GM21737 (cell line): ENCODE data around the gene GOLGA6L7.
"Not testable (repeated sequence)": the region's sequence is repeated elsewhere in the genome, so short reads cannot be mapped to it uniquely, and the experiment has no call there.

Source experiments
- ATAC-seq: cut with Tn5 transposase; IDR thresholded peaks from one replicate; pipeline ENCODE4 v1.9.1; 2021; ENCODE audit warnings: mild to moderate bottlenecking, moderate library complexity; ENCODE audit not compliant: unreplicated experiment

Gene GOLGA6L7

GRCh38 chr15:28885128-28885629 is 36.7 kb upstream of the GOLGA6L7 start:
- ATAC-seq, result no peak

DNA sequence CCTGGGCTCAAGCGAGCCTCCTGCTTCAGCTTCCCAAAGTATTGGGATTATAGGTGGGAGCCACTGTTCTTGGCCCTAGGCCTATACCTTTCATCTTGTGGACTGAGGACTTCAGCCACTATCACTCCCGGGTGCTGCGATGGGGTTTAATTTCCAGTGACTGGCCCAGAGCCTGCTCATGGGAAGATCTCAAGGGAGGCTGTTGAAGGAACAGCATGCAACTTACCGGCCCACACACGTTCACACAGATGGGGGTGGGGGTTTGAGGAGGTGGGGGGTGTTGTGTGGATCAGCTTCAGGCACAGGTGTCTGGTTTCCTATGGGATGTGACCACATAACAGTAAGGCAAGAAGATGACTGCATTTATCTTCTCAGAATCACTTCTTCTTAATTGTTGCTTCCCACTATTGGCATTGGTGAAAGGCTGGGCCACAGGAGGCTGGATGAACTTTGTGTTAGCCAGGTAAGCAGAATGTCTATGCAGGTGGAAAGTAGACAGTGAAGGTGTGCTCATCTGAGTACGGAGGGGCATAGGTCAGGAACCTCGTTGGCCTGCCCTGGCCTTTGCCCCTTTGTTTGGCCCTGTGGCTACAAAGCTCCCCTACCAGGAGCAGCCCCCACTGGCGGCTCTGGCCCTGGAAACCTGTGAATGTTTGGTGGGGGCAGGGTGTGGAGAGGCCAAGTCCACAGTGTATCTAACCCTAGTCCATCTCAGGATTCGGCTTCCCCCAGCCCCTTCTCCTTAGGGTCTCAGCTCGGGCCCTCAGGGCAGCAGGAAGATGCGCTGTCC is 35.9 kb upstream of the GOLGA6L7 start:
- ATAC-seq, result no peak

- ATAC-seq, result no peak
Observed at GRCh38 chr15:28881600-28881999, 33.2 kb upstream of the GOLGA6L7 start.

- no peak for ATAC-seq
Observed at GRCh38 chr15:28881170-28881569, 32.7 kb upstream of the GOLGA6L7 start.

- no peak for ATAC-seq
Observed at GRCh38 chr15:28880680-28881079, 32.2 kb upstream of the GOLGA6L7 start.

GRCh38 chr15:28879551-28879950 is 31.1 kb upstream of the GOLGA6L7 start:
- no peak for ATAC-seq

GRCh38 chr15:28878209-28878608 is 29.8 kb upstream of the GOLGA6L7 start:
- ATAC-seq, result no peak

- no peak for ATAC-seq
Observed at GRCh38 chr15:28876845-28877185, 28.4 kb upstream of the GOLGA6L7 start.

GRCh38 chr15:28876131-28876844 is 27.8 kb upstream of the GOLGA6L7 start:
- no peak for ATAC-seq

- no peak for ATAC-seq
Observed at GRCh38 chr15:28875461-28876000, 27.1 kb upstream of the GOLGA6L7 start.

- ATAC-seq, result no peak
Observed at GRCh38 chr15:28873585-28874190, 25.2 kb upstream of the GOLGA6L7 start.

DNA sequence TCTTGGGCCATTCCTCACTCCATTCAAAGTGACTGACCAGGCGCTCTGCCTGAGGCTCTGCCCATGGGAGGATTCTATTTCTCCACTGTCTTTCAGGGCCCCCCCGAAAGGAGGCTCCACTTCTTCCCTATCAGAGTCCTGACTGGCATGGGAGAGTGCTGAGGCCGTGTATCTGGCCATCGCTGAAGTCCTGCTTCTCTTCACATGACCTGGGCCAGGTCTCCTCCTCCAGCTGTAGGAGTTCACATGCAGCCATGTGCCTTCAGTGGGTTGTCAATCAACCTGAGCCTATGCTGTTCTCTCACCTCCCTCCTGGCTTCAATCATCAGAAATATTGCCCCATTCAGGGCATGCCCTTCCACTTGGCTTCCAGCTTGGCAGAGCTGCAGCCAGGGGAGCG is 24.6 kb upstream of the GOLGA6L7 start:
- ATAC-seq, result no peak

- ATAC-seq, result no peak
Observed at GRCh38 chr15:28871168-28871567, 22.7 kb upstream of the GOLGA6L7 start.

GRCh38 chr15:28868744-28869345 is 20.4 kb upstream of the GOLGA6L7 start:
- ATAC-seq, result no peak

DNA sequence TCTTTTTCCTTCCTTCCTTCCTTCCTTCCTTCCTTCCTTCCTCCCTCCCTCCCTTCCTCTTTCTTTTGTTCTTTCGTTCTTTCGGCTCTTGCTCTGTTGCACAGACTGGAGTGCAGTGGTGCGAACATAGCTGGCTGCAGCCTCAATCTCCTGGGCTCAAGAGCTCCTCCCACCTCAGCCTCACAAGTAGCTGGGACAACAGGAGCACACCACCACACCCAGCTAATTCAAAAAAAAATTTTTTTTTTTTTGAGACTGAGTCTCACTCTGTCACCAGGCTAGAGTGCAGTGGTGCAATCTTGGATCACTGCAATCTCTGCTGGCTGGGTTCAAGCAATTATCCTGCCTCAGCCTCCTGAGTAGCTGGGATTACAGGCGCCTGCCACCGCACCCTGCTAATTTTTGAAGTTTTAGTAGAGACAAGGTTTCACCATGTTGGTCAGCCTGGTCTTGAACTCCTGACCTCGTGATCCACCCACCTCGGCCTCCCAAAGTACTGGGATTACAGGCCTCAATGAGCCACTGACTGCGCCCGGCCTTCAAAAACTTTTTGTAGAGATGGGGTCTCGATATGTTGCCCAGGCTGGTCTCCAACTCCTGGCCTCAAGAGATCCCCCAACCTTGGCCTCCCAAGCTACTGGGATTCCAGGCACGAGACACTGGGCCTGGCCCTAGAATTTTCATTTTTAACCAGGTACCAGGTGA is 13.3 kb upstream of the GOLGA6L7 start:
- ATAC-seq, result not testable (repeated sequence)

DNA sequence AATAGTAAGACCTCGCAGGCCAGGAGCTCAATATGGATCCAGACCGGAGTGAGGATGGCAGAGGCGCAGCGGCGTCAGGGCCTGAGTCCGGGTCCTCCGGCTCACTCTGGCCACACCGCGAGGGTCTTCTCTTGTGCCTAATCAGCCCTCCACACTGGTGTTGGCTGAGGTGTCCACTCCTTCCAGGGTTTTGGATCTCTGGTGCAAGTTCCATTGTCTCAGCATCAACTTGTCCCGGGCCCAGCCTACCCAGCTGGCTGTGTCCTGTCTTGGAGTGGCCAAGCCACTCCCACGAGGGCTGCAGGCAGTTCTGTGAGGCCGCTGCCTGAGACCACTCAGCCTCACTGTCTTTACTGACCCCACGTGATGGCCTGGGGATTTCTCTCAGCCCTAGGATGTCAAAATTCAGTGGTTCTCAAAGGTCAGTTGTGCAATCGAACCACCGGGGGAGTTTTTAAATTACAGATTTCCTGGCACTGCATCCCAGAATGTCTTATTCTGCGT is 12.6 kb upstream of the GOLGA6L7 start:
- ATAC-seq, result no peak

DNA sequence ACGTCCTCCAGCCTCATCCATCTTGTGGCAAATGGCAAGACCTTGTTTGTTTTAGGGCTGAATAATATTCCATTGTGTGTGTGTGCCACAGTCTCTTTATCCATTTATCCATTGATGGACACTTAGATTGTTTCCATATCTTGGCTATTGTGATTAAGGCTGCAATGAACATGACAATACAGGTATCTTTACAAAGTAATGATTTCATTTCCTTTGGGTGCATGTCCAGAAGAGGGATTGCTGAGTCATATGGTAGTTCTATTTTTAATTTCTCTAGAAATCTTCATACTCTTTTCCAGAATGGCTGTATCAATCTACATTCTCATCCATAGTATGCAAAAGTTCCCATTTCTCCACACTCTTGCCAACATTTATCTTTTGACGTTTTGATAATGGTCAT is 6.1 kb upstream of the GOLGA6L7 start:
- ATAC-seq, result not testable (repeated sequence)

GRCh38 chr15:28853654-28854053 is 5.2 kb upstream of the GOLGA6L7 start:
- ATAC-seq, result not testable (repeated sequence)

- not testable (repeated sequence) for ATAC-seq
Observed at GRCh38 chr15:28849766-28850165, 1.3 kb upstream of the GOLGA6L7 start.

DNA sequence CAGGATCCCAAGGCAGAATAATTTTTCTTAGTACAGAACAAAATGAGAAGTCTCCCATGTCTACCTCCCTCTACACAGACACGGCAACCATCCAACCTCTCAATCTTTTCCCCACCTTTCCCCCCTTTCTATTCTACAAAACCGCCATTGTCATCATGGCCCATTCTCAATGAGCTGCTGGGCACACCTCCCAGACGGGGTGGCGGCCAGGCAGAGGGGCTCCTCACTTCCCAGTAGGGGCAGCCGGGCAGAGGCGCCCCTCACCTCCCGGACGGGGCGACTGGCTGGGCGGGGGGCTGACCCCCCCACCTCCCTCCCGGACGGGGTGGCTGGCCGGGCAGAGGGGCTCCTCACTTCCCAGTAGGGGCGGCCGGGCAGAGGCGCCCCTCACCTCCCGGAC is 827 bp upstream of the GOLGA6L7 start:
- ATAC-seq, result not testable (repeated sequence)
